Posterior cingulate gyrus (tissue), 11 donors: ENCODE results near the gene LGSN.
"Not testable (repeated sequence)": the region's sequence is repeated elsewhere in the genome, so short reads cannot be mapped to it uniquely, and the experiment has no call there.

Experiments
- DNase-seq, 10 donors: peaks; one replicate each; pipeline versions ENCODE4 v3.0.0 to v3.0.0-alpha.2; 2020 to 2021; ENCODE audit warnings: mixed read lengths in 3 of 10
- intact Hi-C: fragments of 100-400 bp; cut with DNase I; formaldehyde crosslinking; loops from one replicate; pipeline ENCODE4 v1.15.1; 2023

The LGSN gene

GRCh38 chr6:63249875-63250482 is 69.8 kb downstream of the LGSN start:
- intact Hi-C loops = no loop called here
- no peak for DNase-seq

GRCh38 chr6:63246581-63246980 is 73.2 kb downstream of the LGSN start:
- intact Hi-C loops = no loop called here
- no peak for DNase-seq

GRCh38 chr6:63245909-63246308 is 73.9 kb downstream of the LGSN start:
- intact Hi-C loops = no loop called here
- no peak for DNase-seq

GRCh38 chr6:63245420-63245819 is 74.4 kb downstream of the LGSN start:
- DNase-seq = no peak

GRCh38 chr6:63236398-63236817 is 83.4 kb downstream of the LGSN start:
- intact Hi-C loops = no loop called here

More at GRCh38 chr6:63245420-63245819, 74.4 kb downstream of the LGSN start:
- intact Hi-C loops = no loop called here

GRCh38 chr6:63230511-63230910 is 89.3 kb downstream of the LGSN start:
- DNase-seq, intact Hi-C loops: not testable (repeated sequence)

More at GRCh38 chr6:63236398-63236817, 83.4 kb downstream of the LGSN start:
- DNase-seq = no peak

- DNase-seq, intact Hi-C loops: not testable (repeated sequence)
Measured at GRCh38 chr6:63230027-63230426, 89.8 kb downstream of the LGSN start.

GRCh38 chr6:63227928-63228894 is 91.6 kb downstream of the LGSN start:
- DNase-seq = peak in 3 of 10 donors; percentile 61 to 82 (median 62)
- intact Hi-C loops = not testable (repeated sequence)

GRCh38 chr6:63225987-63226386 is 93.8 kb downstream of the LGSN start:
- DNase-seq, intact Hi-C loops: not testable (repeated sequence)
